SK-N-SH (cell line): ENCODE data around the gene TFAP2C.

Experiments used
- GABPA ChIP-seq: IDR thresholded peaks from 2 replicates; pipeline ENCODE4 v1.4.0; 2012; ENCODE audit warnings: low read depth, mild to moderate bottlenecking
- MEF2A ChIP-seq: IDR thresholded peaks from 2 replicates; pipeline ENCODE4 v1.4.0; 2012; ENCODE audit warnings: low read depth, borderline replicate concordance
- POLR2AphosphoS5 ChIP-seq: IDR thresholded peaks from 2 replicates; pipeline ENCODE4 v1.6.1; 2012; ENCODE audit warnings: low read depth, low read length
- RAD21 ChIP-seq: IDR thresholded peaks from 2 replicates; pipeline ENCODE4 v1.6.1; 2012; ENCODE audit warnings: mild to moderate bottlenecking, low read length
- RCOR1 ChIP-seq: fragments of 150-350 bp; IDR thresholded peaks from 2 replicates; pipeline ENCODE4 v1.6.1; 2017; ENCODE audit warnings: antibody characterized with exemption, low read length
- RXRA ChIP-seq: IDR thresholded peaks from 2 replicates; pipeline ENCODE4 v1.4.0; 2012; ENCODE audit warnings: low read depth, mild to moderate bottlenecking, borderline replicate concordance
- SIN3A ChIP-seq: IDR thresholded peaks from 2 replicates; pipeline ENCODE4 v1.6.1; 2012; ENCODE audit warnings: low read depth, mild to moderate bottlenecking, low read length, moderate library complexity, borderline replicate concordance
- SMC3 ChIP-seq: IDR thresholded peaks from 2 replicates; pipeline ENCODE4 v1.6.1; 2012; ENCODE audit warnings: low read depth, low read length, improper control_type of control experiment
- TEAD4 ChIP-seq: IDR thresholded peaks from 2 replicates; pipeline ENCODE4 v1.4.0; 2012; ENCODE audit warnings: mild to moderate bottlenecking, borderline replicate concordance; ENCODE audit not compliant: insufficient read depth
- TF ChIP-seq, protein P1 (sequence below): fragments of 200-600 bp; sonication (generic); IDR thresholded peaks from 2 replicates; pipeline ENCODE4 v1.6.1; 2017; ENCODE audit warnings: antibody characterized with exemption, mild to moderate bottlenecking, moderate library complexity
- TF ChIP-seq, protein P2 (sequence below): fragments of 150-350 bp; IDR thresholded peaks from 2 replicates; pipeline ENCODE4 v1.6.1; 2017; ENCODE audit warnings: antibody characterized with exemption, low read length, low read depth, borderline replicate concordance

DNA sequence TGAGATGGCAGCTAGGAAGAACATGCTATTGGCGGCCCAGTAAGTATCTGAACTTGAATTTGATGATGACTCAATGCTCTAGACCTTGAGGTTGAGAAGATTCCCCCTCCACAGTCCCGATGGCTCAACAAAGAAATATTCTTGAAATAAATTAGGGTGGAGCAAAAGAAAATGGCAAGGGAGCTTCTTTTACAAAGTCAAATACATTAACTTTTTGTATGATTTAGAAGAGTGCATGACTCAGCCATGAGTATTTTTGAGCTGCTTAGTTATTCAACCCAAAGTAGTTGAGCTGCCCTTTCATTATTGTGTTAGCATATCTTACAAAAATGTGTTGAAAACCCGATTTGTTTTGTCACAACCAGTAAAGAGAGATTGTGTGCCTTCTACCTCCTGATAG is 7.6 kb downstream of the TFAP2C start:
- TF ChIP-seq, protein P1, sequence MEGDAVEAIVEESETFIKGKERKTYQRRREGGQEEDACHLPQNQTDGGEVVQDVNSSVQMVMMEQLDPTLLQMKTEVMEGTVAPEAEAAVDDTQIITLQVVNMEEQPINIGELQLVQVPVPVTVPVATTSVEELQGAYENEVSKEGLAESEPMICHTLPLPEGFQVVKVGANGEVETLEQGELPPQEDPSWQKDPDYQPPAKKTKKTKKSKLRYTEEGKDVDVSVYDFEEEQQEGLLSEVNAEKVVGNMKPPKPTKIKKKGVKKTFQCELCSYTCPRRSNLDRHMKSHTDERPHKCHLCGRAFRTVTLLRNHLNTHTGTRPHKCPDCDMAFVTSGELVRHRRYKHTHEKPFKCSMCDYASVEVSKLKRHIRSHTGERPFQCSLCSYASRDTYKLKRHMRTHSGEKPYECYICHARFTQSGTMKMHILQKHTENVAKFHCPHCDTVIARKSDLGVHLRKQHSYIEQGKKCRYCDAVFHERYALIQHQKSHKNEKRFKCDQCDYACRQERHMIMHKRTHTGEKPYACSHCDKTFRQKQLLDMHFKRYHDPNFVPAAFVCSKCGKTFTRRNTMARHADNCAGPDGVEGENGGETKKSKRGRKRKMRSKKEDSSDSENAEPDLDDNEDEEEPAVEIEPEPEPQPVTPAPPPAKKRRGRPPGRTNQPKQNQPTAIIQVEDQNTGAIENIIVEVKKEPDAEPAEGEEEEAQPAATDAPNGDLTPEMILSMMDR, result no peak
- TF ChIP-seq TEAD4, result no peak
- TF ChIP-seq POLR2AphosphoS5, result no peak
- TF ChIP-seq, protein P2, sequence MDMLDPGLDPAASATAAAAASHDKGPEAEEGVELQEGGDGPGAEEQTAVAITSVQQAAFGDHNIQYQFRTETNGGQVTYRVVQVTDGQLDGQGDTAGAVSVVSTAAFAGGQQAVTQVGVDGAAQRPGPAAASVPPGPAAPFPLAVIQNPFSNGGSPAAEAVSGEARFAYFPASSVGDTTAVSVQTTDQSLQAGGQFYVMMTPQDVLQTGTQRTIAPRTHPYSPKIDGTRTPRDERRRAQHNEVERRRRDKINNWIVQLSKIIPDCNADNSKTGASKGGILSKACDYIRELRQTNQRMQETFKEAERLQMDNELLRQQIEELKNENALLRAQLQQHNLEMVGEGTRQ, result no peak
- TF ChIP-seq MEF2A, result no peak
- TF ChIP-seq SMC3, result no peak
- TF ChIP-seq RXRA, result no peak
- no peak for TF ChIP-seq RAD21
- TF ChIP-seq GABPA, result no peak
- TF ChIP-seq SIN3A, result no peak
- no peak for TF ChIP-seq RCOR1
